HUES48 (cell line): ENCODE measurements around the gene ATG7.
"Not testable (repeated sequence)": the region's sequence is repeated elsewhere in the genome, so short reads cannot be mapped to it uniquely, and the experiment has no call there.

Experiments
- H3K27ac ChIP-seq: one replicate; pipeline ENCODE4 v1.7.0; 2013; ENCODE audit warnings: low read depth, low read length, inconsistent platforms
- H3K27me3 ChIP-seq: 2 replicates; pipeline ENCODE4 v1.6.1; 2013; ENCODE audit warnings: mild to moderate bottlenecking, low read length; ENCODE audit not compliant: control insufficient read depth, insufficient read depth
- H3K36me3 ChIP-seq: 2 replicates; pipeline ENCODE4 v1.6.1; 2013; ENCODE audit warnings: low read length; ENCODE audit not compliant: control insufficient read depth, insufficient read depth
- H3K4me1 ChIP-seq: 2 replicates; pipeline ENCODE4 v1.6.1; 2013; ENCODE audit warnings: mild to moderate bottlenecking, low read length; ENCODE audit not compliant: control insufficient read depth, insufficient read depth
- H3K4me3 ChIP-seq: 2 replicates; pipeline ENCODE4 v1.5.1; 2013; ENCODE audit warnings: mild to moderate bottlenecking, low read depth, low read length
- H3K9ac ChIP-seq: 2 replicates; pipeline ENCODE4 v1.6.1; 2013; ENCODE audit warnings: mild to moderate bottlenecking, low read depth, low read length, moderate library complexity
- H3K9me3 ChIP-seq: 2 replicates; pipeline ENCODE4 v1.6.1; 2013; ENCODE audit warnings: low read length; ENCODE audit not compliant: control insufficient read depth, insufficient read depth

ATG7 gene

DNA sequence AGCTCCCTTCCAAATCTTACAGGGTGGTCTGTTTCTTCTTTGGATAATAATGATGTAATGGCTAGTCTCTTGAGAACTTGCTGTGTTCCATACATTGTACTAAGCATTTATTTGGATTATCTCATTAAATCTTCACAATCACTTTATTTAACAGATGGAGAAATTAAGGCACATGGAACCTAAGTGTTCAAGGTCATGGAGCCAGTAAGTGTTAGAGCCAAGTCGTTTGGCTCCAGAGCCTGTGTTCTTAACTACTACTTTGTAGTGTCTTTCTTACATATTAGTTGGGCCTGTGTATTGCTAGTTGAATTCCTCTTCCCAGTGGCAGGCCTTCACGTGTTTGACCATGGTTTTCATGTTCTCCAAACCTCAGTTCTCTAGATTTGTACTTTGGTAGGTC lies 177.8 kb downstream of the ATG7 start:
- Histone ChIP-seq H3K4me1 (no peaks in the 10 kb centered on the region), H3K27me3 (no peaks in the 10 kb centered on the region), H3K9me3 (no peaks in the 10 kb centered on the region), H3K4me3 (no peak overlapping the region), H3K36me3 (no peaks in the 10 kb centered on the region), H3K9ac (no peak overlapping the region), H3K27ac (no peak overlapping the region)

DNA sequence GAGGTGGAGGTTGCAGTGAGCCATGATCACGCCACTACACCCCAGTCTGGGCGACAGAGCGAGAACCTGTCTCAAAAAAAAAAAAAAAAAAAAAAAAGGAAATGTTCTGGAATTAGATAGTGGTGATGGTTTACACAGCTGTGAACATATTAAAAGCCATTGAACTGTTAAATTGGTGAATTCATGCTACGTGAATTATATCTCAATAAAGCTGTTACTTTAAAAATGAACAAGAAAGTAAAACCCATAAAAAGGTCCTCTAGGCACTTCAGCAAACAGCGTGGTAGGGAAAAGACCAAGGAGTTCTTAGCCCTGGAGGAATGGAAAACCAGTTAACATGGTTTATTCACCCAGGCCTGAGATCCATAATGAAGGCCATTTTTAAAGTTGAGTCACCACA lies 180.1 kb downstream of the ATG7 start:
- Histone ChIP-seq H3K27me3 (no peaks in the 10 kb centered on the region), H3K9ac (no peak overlapping the region), H3K9me3 (no peaks in the 10 kb centered on the region), H3K4me1 (no peaks in the 10 kb centered on the region), H3K36me3 (no peaks in the 10 kb centered on the region), H3K27ac (no peak overlapping the region), H3K4me3 (no peak overlapping the region)

DNA sequence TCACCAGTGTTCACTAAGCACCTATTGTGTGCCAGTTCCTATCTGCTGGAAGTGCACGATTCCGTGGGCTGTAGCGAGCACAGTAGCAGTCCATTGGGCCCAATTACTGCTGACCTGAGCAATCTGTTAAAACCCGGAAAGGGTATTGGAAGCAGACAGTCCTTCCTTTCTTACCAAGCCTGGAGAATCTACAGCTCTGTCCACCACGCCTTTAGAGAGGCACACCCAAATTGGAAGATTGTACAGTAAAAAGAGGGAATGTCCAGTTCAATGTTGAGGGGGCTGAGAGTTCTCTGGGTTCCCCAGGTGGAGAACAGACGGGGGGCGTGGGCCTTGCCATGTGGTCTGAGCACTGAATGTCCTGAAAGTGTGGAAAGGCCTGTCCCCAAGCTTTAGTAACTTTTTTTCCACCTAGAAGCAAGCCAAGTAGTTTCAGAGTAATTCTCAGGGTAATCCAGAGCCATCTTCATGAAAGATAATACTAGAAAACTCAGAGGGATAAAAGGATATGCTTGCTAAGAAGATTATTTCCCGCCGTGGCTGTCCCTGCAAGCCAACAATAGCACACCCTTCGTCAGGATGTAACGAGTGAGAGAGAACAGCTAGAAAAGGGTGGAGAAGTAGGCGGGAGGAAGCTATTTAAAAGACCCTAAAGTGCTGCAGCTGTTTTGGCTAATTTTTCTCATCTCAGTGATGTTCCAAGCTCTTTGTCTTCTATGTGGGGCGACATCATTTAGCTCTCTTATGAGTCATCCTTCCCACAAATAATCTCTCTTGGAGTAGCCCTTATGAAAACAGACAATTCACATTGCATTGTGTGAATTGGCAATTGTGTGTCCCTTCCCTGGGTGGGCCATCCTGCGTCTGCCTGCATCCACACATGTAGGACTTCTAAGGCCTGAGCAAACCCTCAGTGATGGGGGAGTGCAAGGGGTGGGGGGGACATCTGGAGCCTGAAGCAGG lies 181.0 kb downstream of the ATG7 start:
- Histone ChIP-seq H3K27ac (peak overlapping the region; percentile 21), H3K9me3 (no peaks in the 10 kb centered on the region), H3K4me1 (no peaks in the 10 kb centered on the region), H3K27me3 (no peaks in the 10 kb centered on the region), H3K4me3 (no peak overlapping the region), H3K36me3 (no peaks in the 10 kb centered on the region), H3K9ac (no peak overlapping the region)

DNA sequence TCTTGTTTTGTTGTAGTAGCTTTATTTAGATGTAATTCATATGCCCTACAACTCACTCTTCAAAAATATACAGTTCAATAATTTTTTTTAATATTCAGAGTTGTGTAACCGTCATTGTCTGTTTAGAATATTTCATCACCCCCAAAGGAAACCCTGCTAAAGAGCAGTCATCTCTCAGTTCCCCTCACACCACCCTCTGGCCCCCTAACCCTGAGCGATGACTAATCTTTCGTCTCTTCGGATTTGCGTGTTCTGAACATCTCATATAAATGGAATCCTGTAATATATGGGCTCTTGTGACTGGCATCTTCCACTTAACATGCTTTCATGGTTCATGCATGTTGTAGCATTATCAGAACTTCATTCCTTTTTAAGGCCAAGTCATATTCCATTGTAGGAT lies 183.8 kb downstream of the ATG7 start:
- H3K9ac ChIP-seq = no peak overlapping the region
- no peak overlapping the region for H3K4me3 ChIP-seq
- no peaks in the 10 kb centered on the region for H3K4me1 ChIP-seq
- no peak overlapping the region for H3K27ac ChIP-seq
- H3K9me3 ChIP-seq = no peaks in the 10 kb centered on the region
- H3K27me3 ChIP-seq = no peaks in the 10 kb centered on the region
- H3K36me3 ChIP-seq = no peaks in the 10 kb centered on the region

DNA sequence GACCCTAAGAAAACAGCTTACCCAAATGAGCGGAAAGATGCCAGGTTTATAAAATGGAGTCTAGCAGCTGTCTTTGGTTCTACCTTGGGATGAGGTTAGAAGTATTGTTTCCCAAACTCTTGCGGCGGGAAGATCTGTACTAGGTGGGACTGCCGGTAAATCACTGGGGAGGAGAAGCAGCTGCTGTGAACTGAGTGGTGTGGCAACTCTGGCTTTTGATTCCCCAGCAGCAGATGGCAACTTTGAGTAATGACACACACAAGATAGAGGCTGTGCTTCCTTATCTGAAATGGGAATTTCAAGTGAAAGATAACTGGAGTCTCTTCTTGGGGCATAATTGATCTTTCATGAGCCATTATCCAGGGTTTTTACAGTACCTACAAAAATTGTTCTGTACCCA lies 184.9 kb downstream of the ATG7 start:
- H3K9me3 ChIP-seq = no peaks in the 10 kb centered on the region
- H3K27ac ChIP-seq = no peak overlapping the region
- H3K27me3 ChIP-seq = no peaks in the 10 kb centered on the region
- no peaks in the 10 kb centered on the region for H3K36me3 ChIP-seq
- no peaks in the 10 kb centered on the region for H3K4me1 ChIP-seq
- no peak overlapping the region for H3K9ac ChIP-seq
- no peak overlapping the region for H3K4me3 ChIP-seq

DNA sequence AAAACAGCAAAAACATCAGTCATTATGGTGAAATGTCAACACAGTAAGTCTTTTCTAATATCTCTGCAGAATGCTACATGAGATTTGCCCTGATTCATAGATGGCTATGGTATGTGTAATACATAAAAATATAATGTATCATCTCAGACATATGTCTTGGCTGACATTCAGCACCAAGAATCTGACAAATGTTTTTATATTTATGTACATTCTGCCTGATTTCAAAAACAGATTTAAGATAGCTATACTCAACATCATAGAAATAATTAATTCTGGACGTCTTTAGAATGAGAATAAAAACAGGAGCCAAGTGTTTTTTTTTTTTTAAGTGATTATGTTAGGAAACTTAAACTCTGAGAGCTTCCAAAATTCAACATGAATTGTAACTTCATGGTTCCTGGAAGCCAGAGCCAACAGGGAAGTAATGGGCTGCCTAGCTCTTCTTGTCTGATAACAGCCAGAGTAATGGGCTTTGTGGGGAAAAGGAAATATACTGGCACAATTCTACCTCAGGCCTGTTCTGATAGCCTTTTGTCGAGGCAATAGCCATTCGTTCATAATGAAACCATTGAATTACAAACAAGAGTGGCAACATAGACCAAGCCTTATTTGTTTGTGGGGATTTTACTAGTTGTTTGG lies 187.1 kb downstream of the ATG7 start:
- H3K27me3 ChIP-seq = no peaks in the 10 kb centered on the region
- H3K27ac ChIP-seq = no peak overlapping the region
- H3K9me3 ChIP-seq = no peaks in the 10 kb centered on the region
- no peaks in the 10 kb centered on the region for H3K36me3 ChIP-seq
- H3K4me3 ChIP-seq = no peak overlapping the region
- H3K4me1 ChIP-seq = no peaks in the 10 kb centered on the region; the same call in 1 of the 2 replicates
- H3K9ac ChIP-seq = no peak overlapping the region

DNA sequence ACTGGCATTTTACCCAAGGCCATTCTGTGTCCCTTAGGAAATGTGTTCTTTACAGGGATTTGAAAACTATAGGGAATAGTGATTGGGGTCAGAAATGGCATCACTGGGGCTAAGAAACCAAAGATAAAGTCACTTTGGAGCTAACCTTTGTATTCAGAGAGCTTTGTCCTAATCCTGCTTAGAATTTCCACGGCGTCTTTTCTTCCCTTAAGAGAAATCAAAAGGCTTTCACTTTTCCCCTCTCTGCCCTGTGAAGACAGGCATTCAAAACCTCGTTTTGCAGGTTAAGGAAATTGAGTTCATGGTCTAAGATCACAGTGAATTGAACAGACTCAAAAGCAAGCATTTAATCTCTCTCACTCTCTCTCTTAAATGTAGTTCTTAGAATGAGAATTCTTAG lies 189.0 kb downstream of the ATG7 start:
- no peaks in the 10 kb centered on the region; the same call in 1 of the 2 replicates for H3K4me1 ChIP-seq
- no peak overlapping the region for H3K9ac ChIP-seq
- no peaks in the 10 kb centered on the region for H3K9me3 ChIP-seq
- no peak overlapping the region for H3K4me3 ChIP-seq
- H3K27me3 ChIP-seq = no peaks in the 10 kb centered on the region
- H3K36me3 ChIP-seq = no peaks in the 10 kb centered on the region
- no peak overlapping the region for H3K27ac ChIP-seq

DNA sequence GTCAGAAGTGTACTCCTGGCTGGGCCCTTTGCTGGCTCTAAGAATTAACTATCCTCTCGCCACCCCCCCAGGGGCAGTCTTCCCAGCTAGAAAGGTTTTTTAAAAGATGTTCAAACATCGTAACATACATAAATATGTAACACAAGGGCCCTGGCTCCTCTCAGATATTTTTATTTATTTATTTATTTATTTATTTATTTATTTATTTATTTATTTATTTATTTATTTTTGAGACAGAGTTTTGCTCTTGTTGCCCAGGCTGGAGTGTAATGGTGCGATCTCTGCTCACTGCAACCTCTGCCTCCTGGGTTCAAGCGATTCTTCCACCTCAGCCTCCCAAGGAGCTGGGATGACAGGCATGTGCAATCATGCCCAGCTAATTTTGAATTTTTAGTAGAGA lies 190.5 kb downstream of the ATG7 start:
- H3K27ac ChIP-seq, H3K9ac ChIP-seq, H3K36me3 ChIP-seq, H3K9me3 ChIP-seq, H3K27me3 ChIP-seq, H3K4me3 ChIP-seq, H3K4me1 ChIP-seq: not testable (repeated sequence)

DNA sequence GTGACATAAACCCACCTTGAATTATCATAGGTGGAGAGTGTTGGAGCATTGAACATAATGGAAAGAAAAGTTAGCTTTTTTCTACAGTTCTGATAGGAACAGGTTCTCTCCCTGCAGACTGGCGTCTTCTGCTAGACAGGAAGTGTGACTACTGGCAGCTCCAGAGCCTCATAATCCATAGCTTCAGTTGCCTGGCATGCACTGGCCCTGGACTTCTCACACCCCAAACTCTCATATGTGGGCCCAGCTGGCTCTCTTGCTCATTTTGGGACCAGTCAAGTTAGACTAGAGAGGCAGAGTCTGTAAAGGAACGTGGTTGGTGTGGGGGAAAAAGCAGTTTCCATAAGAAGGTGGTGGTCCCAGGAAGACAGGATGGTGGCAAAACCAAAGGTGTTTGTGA lies 191.4 kb downstream of the ATG7 start:
- H3K4me3 ChIP-seq = no peak overlapping the region
- H3K27me3 ChIP-seq = no peaks in the 10 kb centered on the region
- no peak overlapping the region for H3K27ac ChIP-seq
- H3K4me1 ChIP-seq = no peaks in the 10 kb centered on the region; the same call in 1 of the 2 replicates
- no peak overlapping the region for H3K9ac ChIP-seq
- no peaks in the 10 kb centered on the region for H3K36me3 ChIP-seq
- H3K9me3 ChIP-seq = no peaks in the 10 kb centered on the region

DNA sequence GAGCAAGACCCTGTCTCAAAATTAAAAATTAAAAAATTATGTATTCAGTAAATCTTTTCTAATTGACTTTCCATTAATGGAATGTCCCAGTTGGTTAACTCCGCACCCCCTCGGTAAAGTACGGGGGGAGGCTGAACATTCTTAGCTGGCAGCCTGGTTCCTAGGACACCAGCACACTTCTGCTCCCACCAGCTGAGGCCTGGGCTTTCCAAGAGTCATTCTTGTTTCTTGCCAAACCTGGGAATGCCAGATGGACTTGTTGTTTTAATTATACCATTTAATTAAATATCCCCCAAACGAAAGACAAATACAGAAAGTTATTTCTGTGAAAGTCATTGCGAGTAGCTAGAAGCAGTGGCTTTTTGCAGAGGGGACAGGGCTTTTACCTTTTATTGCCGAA lies 192.2 kb downstream of the ATG7 start:
- no peaks in the 10 kb centered on the region for H3K27me3 ChIP-seq

More for the DNA sequence above, 192.2 kb downstream of the ATG7 start:
- Histone ChIP-seq H3K9ac (no peak overlapping the region), H3K9me3 (no peaks in the 10 kb centered on the region), H3K4me3 (no peak overlapping the region), H3K27ac (no peak overlapping the region), H3K36me3 (no peaks in the 10 kb centered on the region), H3K4me1 (no peaks in the 10 kb centered on the region; the same call in 1 of the 2 replicates)
